Pancreas (tissue), 10 donors: ENCODE measurements around the gene MOB1B. TPM values are rescaled to one million over a fixed set of nuclear protein-coding genes. Genes with fewer than 3 reads are reported as not detected.
A peak's percentile ranks its signal among the peaks of the same experiment; 100 is the strongest.

ENCODE experiments used
- ATAC-seq, 4 donors: fragments of 200-7000 bp; cut with Tn5 transposase; one replicate each; pipeline versions ENCODE4 v1.8.0 to v1.9.1; 2020; ENCODE audit warnings: mild to moderate bottlenecking in 4 of 4, moderate library complexity in 4 of 4
- DNase-seq, 6 donors: peaks; one replicate each; pipeline ENCODE4 v3.0.0-alpha.2; 2020
- FAIRE-seq: peaks from 2 replicates; lab custom pipeline; 2012; peaks lifted over from hg19 to GRCh38; lab: Jason Lieb, UNC
- H3K27ac ChIP-seq, 4 donors: fragments of 200-600 bp; sonication (generic); 1 replicate in 3 of 4; 2 replicates in 1 of 4; pipeline versions ENCODE4 v1.5.0 to v1.8.0; 2020
- H3K27me3 ChIP-seq, 4 donors: fragments of 200-600 bp; one replicate each; pipeline ENCODE4 v1.8.0; 2021
- H3K36me3 ChIP-seq, 3 donors: fragments of 200-600 bp; sonication (generic) in 1 of 3; one replicate each; pipeline versions ENCODE4 v1.5.0 to v1.8.0; 2020 to 2021
- H3K4me1 ChIP-seq, 3 donors: fragments of 200-600 bp; one replicate each; pipeline ENCODE4 v1.8.0; 2021
- H3K4me3 ChIP-seq, 4 donors: fragments of 200-600 bp; sonication (generic) in 2 of 4; one replicate each; pipeline versions ENCODE4 v1.5.0 to v1.8.0; 2020 to 2021
- H3K9me3 ChIP-seq, 4 donors: fragments of 200-600 bp; one replicate each; pipeline ENCODE4 v1.8.0; 2021
- whole genome bisulfite sequencing, 2 donors: extraction: QIAGEN DNeasy Blood & Tissue Kit; methylation state at CpG; one replicate each; pipeline ENCODE4 v1.1.7; 2013; 5-methylcytosine and 5-hydroxymethylcytosine counted together
- intact Hi-C, 3 donors: fragments of 100-400 bp; cut with DNase I; formaldehyde crosslinking; loops; one replicate each; pipeline versions ENCODE4 v1.11.1 to v1.14.2; 2022
- polyA plus RNA-seq, 2 donors: library from polyadenylated mRNA; stranded (reverse); fragments of 200-250 nt; gene quantifications; one replicate each; pipeline ENCODE4 v1.2.3, GENCODE V29; 2013
- total RNA-seq, 6 donors: library from RNA; stranded (reverse); fragmentation: NEBNext Ultra II Directional in 4 of 6; extraction: Animal tissue kit (Norgen Biotek cat#: 25700) in 4 of 6; gene quantifications; one replicate each; pipeline versions ENCODE4 v1.2.1 to v1.2.4, GENCODE V29; 2021 to 2023
- TF ChIP-seq, protein P1 (sequence below), 4 donors: fragments of 200-600 bp; sonication (generic) in 3 of 4; IDR thresholded peaks; one replicate each; pipeline versions ENCODE4 v1.5.0 to v1.8.0; 2021; ENCODE audit warnings: antibody characterized with exemption in 4 of 4
- donor health status: healthy with polysubstance abuse.
- donor health status: DM: no; HTN: no; CAD: no; lungs with moderate emphysema.
- donor health status: DM: no; HTN: no; CAD: no.
- donor health status: control.
- donor health status: control.
- donor health status: Bipolar disorder and iron deficiency.
- donor health status: DM: yes; HTN: yes; CAD: no.
- donor health status: DM: no; HTN: no; CAD: no.
- donor health status: DM: no; HTN: no; CAD: no.
- donor health status: DM: yes; HTN: yes; CAD: no.

MOB1B gene
- total and polyA plus RNA-seq, 8 donors, result 3.6 to 15.6 (median 9.4) TPM

DNA sequence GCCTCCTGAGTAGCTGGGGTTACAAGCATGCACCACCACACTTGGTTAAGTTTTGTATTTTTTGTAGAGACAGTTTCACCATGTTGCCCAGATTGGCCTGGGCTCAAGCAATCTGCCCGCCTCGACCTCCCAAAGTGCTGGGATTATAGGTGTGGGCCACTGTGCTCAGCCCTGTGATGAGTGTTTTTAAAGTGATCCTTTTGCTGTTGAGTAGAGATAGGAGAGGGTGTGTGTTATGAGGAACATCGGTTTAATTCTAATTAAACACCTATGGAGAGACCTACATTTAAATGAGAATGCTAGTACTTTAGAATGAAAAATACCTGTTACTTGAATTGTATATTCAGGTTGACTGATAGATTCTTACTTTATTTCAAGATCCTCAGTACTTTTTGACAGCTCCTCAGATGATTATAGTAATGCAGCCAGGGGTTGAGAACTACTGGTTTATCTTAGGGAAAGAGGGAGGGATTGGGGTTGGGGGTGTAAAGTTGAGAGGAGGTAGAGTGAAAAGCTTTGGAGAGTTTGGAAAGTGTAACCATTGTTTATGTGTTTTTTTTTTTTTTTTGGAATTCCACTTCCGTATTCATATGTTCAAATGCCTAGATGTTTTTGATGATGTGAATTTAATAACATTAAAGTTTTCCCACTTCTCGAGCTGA is 54.5 kb downstream of the MOB1B start:
- no peak for FAIRE-seq
- WGBS, 2 donors, result 84 to 89% methylated on average over 5 of the region's 5 CpGs
- intact Hi-C loops, result no loop called here

DNA sequence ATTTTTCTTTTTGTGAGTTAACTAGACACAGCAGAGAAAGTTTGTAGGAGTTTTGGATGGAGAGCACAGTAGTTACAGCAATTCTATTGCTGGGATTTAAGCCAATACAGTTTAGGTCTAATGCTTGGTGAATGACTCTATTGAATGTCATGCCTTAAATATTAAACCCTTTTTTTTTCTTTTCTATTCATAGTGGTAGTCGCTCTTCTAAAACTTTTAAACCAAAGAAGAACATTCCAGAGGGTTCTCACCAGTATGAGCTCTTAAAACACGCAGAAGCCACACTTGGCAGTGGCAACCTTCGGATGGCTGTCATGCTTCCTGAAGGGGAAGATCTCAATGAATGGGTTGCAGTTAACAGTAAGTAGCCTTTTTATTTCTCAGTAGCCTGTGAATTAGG is 56.5 kb downstream of the MOB1B start:
- peaks cover 0 to 4% (median 0%) of the 10 kb centered on the region in 3 donors for H3K36me3 ChIP-seq
- TF ChIP-seq, protein P1, sequence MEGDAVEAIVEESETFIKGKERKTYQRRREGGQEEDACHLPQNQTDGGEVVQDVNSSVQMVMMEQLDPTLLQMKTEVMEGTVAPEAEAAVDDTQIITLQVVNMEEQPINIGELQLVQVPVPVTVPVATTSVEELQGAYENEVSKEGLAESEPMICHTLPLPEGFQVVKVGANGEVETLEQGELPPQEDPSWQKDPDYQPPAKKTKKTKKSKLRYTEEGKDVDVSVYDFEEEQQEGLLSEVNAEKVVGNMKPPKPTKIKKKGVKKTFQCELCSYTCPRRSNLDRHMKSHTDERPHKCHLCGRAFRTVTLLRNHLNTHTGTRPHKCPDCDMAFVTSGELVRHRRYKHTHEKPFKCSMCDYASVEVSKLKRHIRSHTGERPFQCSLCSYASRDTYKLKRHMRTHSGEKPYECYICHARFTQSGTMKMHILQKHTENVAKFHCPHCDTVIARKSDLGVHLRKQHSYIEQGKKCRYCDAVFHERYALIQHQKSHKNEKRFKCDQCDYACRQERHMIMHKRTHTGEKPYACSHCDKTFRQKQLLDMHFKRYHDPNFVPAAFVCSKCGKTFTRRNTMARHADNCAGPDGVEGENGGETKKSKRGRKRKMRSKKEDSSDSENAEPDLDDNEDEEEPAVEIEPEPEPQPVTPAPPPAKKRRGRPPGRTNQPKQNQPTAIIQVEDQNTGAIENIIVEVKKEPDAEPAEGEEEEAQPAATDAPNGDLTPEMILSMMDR (IDR thresholded peaks at IDR 0.05), result no peak
- intact Hi-C loops, result no loop called here
- WGBS, 2 donors, result 85 to 87% methylated on average over 3 of the region's 3 CpGs
- no peak for ATAC-seq
- FAIRE-seq, result no peak
- H3K4me3 ChIP-seq, result no peak overlapping the region
- no peaks in the 10 kb centered on the region for H3K27me3 ChIP-seq
- no peaks in the 10 kb centered on the region for H3K9me3 ChIP-seq
- H3K4me1 ChIP-seq, result no peaks in the 10 kb centered on the region
- DNase-seq, result no peak
- H3K27ac ChIP-seq, result no peak overlapping the region

More for the DNA sequence above, 54.5 kb downstream of the MOB1B start:
- no peak overlapping the region for H3K4me3 ChIP-seq
- H3K27me3 ChIP-seq, result no peaks in the 10 kb centered on the region
- H3K36me3 ChIP-seq, result peaks cover 0 to 4% (median 0%) of the 10 kb centered on the region in 3 donors
- H3K27ac ChIP-seq, result no peak overlapping the region
- H3K4me1 ChIP-seq, result no peaks in the 10 kb centered on the region
- TF ChIP-seq, protein P1 (IDR thresholded peaks at IDR 0.05), result no peak
- ATAC-seq (no peak), DNase-seq (no peak)
- no peaks in the 10 kb centered on the region for H3K9me3 ChIP-seq

GRCh38 chr4:70969076-70969475 is 66.9 kb downstream of the MOB1B start:
- H3K27me3 ChIP-seq, result no peaks in the 10 kb centered on the region
- H3K27ac ChIP-seq, result no peak overlapping the region
- no peaks in the 10 kb centered on the region for H3K36me3 ChIP-seq
- H3K9me3 ChIP-seq, result no peaks in the 10 kb centered on the region
- FAIRE-seq, result no peak
- H3K4me3 ChIP-seq, result no peak overlapping the region
- 90 to 95% methylated on average over 7 of the region's 7 CpGs for WGBS, 2 donors
- TF ChIP-seq, protein P1 (IDR thresholded peaks at IDR 0.05), result no peak
- DNase-seq, result no peak
- intact Hi-C loops, result no loop called here
- no peak for ATAC-seq
- no peaks in the 10 kb centered on the region for H3K4me1 ChIP-seq

GRCh38 chr4:70976252-70976651 is 74.1 kb downstream of the MOB1B start:
- H3K4me3 ChIP-seq, result no peak overlapping the region
- no peak for ATAC-seq
- WGBS, 2 donors, result 70 to 73% methylated on average over 3 of the region's 3 CpGs
- H3K27me3 ChIP-seq, result no peaks in the 10 kb centered on the region
- intact Hi-C loops, result no loop called here
- no peak overlapping the region for H3K27ac ChIP-seq
- no peak for DNase-seq
- TF ChIP-seq, protein P1 (IDR thresholded peaks at IDR 0.05), result no peak
- no peaks in the 10 kb centered on the region for H3K9me3 ChIP-seq
- H3K4me1 ChIP-seq, result no peaks in the 10 kb centered on the region
- FAIRE-seq, result no peak
- H3K36me3 ChIP-seq, result peaks cover 0 to 10% (median 0%) of the 10 kb centered on the region in 3 donors

DNA sequence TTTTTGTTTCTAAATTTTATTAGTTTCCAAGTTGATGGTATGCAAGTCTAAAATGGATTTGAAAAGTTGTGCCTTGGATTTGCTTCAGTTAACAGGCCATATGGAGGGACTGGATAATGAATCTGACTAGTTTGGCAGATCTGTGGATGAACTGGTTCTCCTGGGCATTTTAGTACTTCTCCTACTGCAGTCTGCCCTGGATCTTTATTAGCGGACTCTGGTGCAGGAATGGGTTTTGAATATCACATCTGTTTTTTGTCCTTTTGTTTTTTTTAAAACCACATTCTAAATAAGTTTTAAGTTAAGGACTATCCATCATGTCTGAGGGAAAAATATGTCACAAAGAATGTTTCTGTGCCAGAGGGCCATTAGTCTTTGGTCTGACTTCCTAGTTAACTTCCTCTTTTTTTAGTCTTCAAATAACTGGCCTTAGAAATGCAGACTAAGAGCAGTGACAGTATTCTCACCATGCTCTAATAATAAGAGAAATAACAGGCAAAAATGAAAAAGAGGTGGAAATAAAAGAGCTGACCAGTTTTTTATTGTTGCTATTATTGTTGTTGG is 77.4 kb downstream of the MOB1B start:
- H3K4me3 ChIP-seq, result no peak overlapping the region
- H3K27ac ChIP-seq, result no peak overlapping the region
- FAIRE-seq (no peak), DNase-seq (no peak), ATAC-seq (peak in 1 of 4 donors; percentile 67)
- H3K27me3 ChIP-seq, result no peaks in the 10 kb centered on the region
- H3K36me3 ChIP-seq, result peaks cover 0 to 10% (median 0%) of the 10 kb centered on the region in 3 donors
- H3K4me1 ChIP-seq, result no peaks in the 10 kb centered on the region
- WGBS, 2 donors, result 64 to 76% methylated on average over 1 of the region's 1 CpG
- intact Hi-C loops, result no loop called here
- no peaks in the 10 kb centered on the region for H3K9me3 ChIP-seq
- TF ChIP-seq, protein P1 (IDR thresholded peaks at IDR 0.05), result no peak
